Activated T-helper 1 cell treated with anti-CD3 and anti-CD28 coated beads, Interleukin-2, amount 50 U/mL, for 16 hours (primary cell): Measurements from ENCODE around the gene FBXO17.
"Not testable (repeated sequence)": the region's sequence is repeated elsewhere in the genome, so short reads cannot be mapped to it uniquely, and the experiment has no call there.

Experiments used
- DNase-seq, 2 donors: peaks; one replicate each; pipeline ENCODE4 v3.0.0-alpha.2; 2020; ENCODE audit warnings: low read depth in 1 of 2, low spot score in 1 of 2

FBXO17 gene

GRCh38 chr19:38975214-38975860 is at the start of gene FBXO17:
Gene FBXO17, minus strand, starts transcription at chr19:38975742. Its CDS starts 25,423 bp downstream, at chr19:38950319.
- DNase-seq, result no peak

- DNase-seq, result no peak
Measured at GRCh38 chr19:39024875-39025641, 49.5 kb upstream of the FBXO17 start.

- no peak for DNase-seq
Measured at GRCh38 chr19:39021063-39021462, 45.5 kb upstream of the FBXO17 start.

- no peak for DNase-seq
Measured at GRCh38 chr19:39017646-39018045, 42.1 kb upstream of the FBXO17 start.

GRCh38 chr19:39017026-39017425 is 41.5 kb upstream of the FBXO17 start:
- DNase-seq, result no peak

- no peak for DNase-seq
Measured at GRCh38 chr19:39014037-39014436, 38.5 kb upstream of the FBXO17 start.

GRCh38 chr19:39009001-39009400 is 33.5 kb upstream of the FBXO17 start:
- DNase-seq, result no peak

GRCh38 chr19:39008137-39008536 is 32.6 kb upstream of the FBXO17 start:
- DNase-seq, result no peak

- DNase-seq, result no peak
Measured at GRCh38 chr19:39007096-39007495, 31.6 kb upstream of the FBXO17 start.

GRCh38 chr19:39004403-39004802 is 28.9 kb upstream of the FBXO17 start:
- DNase-seq, result no peak

- DNase-seq, result no peak
Measured at GRCh38 chr19:39003796-39004195, 28.3 kb upstream of the FBXO17 start.

- DNase-seq, result no peak
Measured at GRCh38 chr19:39003188-39003587, 27.6 kb upstream of the FBXO17 start.

- DNase-seq, result no peak
Measured at GRCh38 chr19:39001041-39001440, 25.5 kb upstream of the FBXO17 start.

GRCh38 chr19:38997576-38997975 is 22.0 kb upstream of the FBXO17 start:
- DNase-seq, result not testable (repeated sequence)

GRCh38 chr19:38993271-38993670 is 17.7 kb upstream of the FBXO17 start:
- no peak for DNase-seq

GRCh38 chr19:38990949-38991697 is 15.6 kb upstream of the FBXO17 start:
- DNase-seq, result no peak

- DNase-seq, result not testable (repeated sequence)
Measured at GRCh38 chr19:38989614-38990013, 14.1 kb upstream of the FBXO17 start.

GRCh38 chr19:38989066-38989605 is 13.6 kb upstream of the FBXO17 start:
- DNase-seq, result no peak

GRCh38 chr19:38988627-38989026 is 13.1 kb upstream of the FBXO17 start:
- DNase-seq, result not testable (repeated sequence)

GRCh38 chr19:38987745-38988144 is 12.2 kb upstream of the FBXO17 start:
- DNase-seq, result not testable (repeated sequence)

- no peak for DNase-seq
Measured at GRCh38 chr19:38985262-38985661, 9.7 kb upstream of the FBXO17 start.
